Activated CD4-positive, alpha-beta T cell treated with anti-CD3 and anti-CD28 coated beads, Interleukin-2, Interleukin-4, amounts not matched to agents 100 ng/mL and 50 ng/mL, durations not matched to agents 16 hours and 8 hours (primary cell): ENCODE data around the gene GOLGA1.

ENCODE experiments used
- DNase-seq: peaks from one replicate; pipeline ENCODE4 v3.0.0-alpha.2; 2020; ENCODE audit warnings: low spot score

The GOLGA1 gene

DNA sequence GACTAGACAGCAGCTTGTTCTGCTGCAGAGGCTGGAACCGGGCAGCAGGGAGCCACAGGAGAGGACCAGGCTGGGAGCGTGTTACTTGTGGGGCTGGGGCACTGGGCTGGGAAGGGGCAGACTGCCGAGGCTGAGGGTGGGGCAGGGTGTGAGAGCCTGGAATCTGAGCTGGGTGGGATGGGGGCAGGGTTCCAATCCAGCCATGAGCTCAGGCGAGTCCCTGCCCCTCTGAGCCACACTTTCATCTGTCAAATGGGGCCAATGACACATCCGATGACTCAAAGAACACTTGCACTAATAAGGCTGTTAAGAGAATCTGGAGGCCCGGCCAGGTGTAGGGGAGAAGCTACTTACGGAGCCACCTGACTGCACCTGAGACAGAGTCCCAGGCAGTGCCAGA, 106.3 kb downstream of the GOLGA1 start:
- DNase-seq, result no peak

DNA sequence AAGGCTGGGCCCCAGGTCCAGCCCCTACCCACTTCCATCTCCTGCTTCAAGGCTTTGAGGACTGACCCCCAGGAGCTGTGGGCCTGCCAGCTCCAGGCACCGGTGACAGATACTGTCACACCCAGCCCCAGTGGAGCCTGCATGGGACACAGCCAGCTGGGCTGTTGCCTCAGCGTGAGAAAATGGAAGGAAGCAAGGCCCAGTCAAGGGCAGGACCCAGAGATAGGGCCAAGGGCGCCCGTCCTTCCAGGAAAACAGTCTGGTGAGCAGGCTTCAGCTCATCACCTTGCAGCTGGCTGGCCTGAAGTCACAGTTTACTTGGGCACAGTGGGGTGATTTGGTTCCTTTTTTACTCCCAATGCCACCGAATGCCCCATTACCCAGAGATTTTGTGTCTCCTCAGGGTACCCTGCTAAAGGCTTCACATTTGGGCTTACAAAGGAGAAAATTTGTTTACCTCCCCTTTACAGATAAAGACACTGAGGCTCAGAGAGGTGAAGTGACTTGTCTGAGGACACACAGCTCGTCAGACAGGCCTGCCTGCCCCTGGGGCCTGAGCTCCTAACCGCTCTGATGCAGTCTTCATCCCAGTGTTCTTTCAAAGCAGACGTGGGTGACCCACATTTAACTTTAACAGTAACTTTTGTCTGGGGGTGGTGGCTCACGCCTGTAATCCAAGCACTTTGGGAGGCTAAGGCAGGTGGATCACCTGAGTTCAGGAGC, 109.1 kb downstream of the GOLGA1 start:
- no peak for DNase-seq

DNA sequence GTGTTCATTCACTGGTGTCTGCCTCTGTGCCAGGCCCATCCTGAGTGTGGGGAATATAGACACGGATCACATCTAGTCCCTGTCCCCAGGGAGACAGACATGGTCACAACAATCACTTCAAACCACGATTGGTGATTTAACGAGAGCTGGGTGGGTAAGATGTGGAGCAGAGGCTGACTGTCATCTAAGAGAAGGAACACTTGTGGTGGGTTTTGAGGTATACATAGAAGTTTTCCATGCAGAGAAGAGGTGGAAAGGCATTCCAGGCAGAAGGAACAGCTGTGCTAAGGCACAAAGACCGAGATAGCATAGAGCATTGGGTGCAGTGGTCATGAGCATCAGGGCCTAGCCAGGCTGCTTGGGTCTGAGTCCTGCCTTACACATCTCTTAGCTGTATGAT, 110.3 kb downstream of the GOLGA1 start:
- no peak for DNase-seq

DNA sequence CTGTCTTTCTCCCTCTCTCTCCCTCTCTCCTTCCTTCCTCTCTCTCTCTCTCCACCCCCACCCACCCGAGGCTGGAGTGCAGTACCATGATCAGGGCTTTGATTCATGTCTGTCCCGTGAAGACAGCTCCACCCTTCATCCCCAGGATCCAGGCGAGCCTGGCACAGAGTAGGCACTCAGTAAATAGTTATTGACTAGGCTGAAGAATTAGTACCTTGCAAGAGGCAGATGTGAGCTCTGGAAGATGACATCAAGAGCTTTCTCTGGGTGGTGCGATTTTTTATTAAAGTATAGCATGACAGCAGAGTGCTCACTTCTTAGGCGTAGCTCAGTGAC, 111.6 kb downstream of the GOLGA1 start:
- no peak for DNase-seq

DNA sequence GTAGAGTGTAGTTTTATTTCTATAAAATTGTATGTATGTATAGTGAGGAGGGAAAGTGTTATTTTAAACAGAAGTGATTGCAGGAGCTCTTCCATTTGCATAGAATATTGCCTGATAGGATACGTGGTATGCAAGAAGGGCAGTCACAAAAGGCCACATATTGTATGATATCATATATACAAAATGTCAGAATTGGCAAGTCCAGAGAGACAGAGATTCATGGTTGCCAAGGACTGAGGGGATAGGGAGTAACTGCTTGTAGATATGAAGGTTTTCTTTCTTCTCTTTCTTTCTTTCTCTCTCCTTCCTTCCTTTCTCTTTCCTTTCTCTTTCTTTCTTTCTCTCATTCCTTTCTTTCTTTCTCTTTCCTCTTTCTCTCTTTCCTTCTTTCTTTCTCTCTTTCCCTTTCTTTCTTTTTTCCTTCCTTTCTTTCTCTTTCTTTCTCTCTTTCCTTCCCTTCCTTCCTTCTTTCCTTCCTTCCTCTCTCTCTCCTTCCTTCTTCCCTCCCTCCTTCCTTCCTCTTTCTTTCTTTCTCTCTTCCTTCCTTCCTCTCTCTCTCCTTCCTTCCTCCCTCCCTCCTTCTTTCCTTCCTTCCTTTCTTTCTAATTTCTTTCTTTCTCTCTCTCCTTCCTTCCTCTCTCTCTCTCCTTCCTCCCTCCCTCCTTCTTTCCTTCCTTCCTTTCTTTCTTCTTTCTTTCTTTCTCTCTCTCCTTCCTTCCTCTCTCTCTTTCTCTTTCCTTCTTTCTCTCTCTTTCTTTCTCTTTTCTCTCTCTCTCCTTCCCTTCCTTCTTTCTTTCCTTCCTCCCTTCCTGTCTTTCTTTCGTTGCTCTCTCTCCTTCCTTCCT, 112.2 kb downstream of the GOLGA1 start:
- no peak for DNase-seq
